WERI-Rb-1 (cell line): ENCODE data around the gene SLC22A23.

ENCODE experiments used
- DNase-seq: peaks from one replicate; pipeline ENCODE4 v3.0.0-alpha.2; 2020
- H3K27ac ChIP-seq: fragments of 250-450 bp; sonication (Bioruptor Pico); 2 replicates; pipeline ENCODE4 v1.5.1; 2020; ENCODE audit warnings: mild to moderate bottlenecking, moderate library complexity
- H3K27me3 ChIP-seq: fragments of 250-450 bp; sonication (Bioruptor Pico); 2 replicates; pipeline ENCODE4 v1.5.1; 2021; ENCODE audit warnings: mild to moderate bottlenecking, low read depth, moderate library complexity; ENCODE audit not compliant: insufficient read depth, severe bottlenecking
- H3K36me3 ChIP-seq: fragments of 250-450 bp; sonication (Bioruptor Pico); 2 replicates; pipeline ENCODE4 v1.5.1; 2020; ENCODE audit warnings: mild to moderate bottlenecking, moderate library complexity
- H3K4me3 ChIP-seq: 2 replicates; pipeline ENCODE4 v1.5.1; 2011; ENCODE audit warnings: low read depth, mild to moderate bottlenecking, control low read depth, low read length
- H3K9me3 ChIP-seq: fragments of 250-450 bp; sonication (Bioruptor Pico); 2 replicates; pipeline ENCODE4 v1.5.1; 2021; ENCODE audit warnings: mild to moderate bottlenecking, moderate library complexity; ENCODE audit not compliant: severe bottlenecking
- CTCF ChIP-seq: IDR thresholded peaks from 2 replicates; pipeline ENCODE4 v1.5.1; 2011; ENCODE audit warnings: low read depth, mild to moderate bottlenecking, control low read depth, inconsistent platforms, low read length

Gene SLC22A23

GRCh38 chr6:3296078-3296477, 160.8 kb downstream of the SLC22A23 start:
- Histone ChIP-seq H3K27ac (peak overlapping the region; percentile 97), H3K9me3 (no peaks in the 10 kb centered on the region), H3K4me3 (peak overlapping the region; percentile 6), H3K27me3 (no peaks in the 10 kb centered on the region), H3K36me3 (peaks cover 18% of the 10 kb centered on the region)
- DNase-seq, result peak; percentile 94
- TF ChIP-seq CTCF, result peak; percentile 25; the same call in 1 of the 2 replicates

- peaks cover 26% of the 10 kb centered on the region for H3K36me3 ChIP-seq
- peak; percentile 87 for TF ChIP-seq CTCF
- no peaks in the 10 kb centered on the region for H3K27me3 ChIP-seq
- no peaks in the 10 kb centered on the region for H3K9me3 ChIP-seq
- peak overlapping the region; percentile 97 for H3K27ac ChIP-seq
- peak; percentile 99 for DNase-seq
- H3K4me3 ChIP-seq, result 0 out of 2 replicates have a peak overlapping the region, but pooled peaks have one; percentile 2
These were observed 161.7 kb downstream of the SLC22A23 start for GRCh38 chr6:3294921-3295871.

GRCh38 chr6:3294396-3294795, 162.5 kb downstream of the SLC22A23 start:
- H3K27ac ChIP-seq, result peak overlapping the region; percentile 97
- H3K36me3 ChIP-seq, result peaks cover 30% of the 10 kb centered on the region
- H3K4me3 ChIP-seq, result no peak overlapping the region
- H3K27me3 ChIP-seq, result no peaks in the 10 kb centered on the region
- H3K9me3 ChIP-seq, result no peaks in the 10 kb centered on the region
- no peak for DNase-seq
- no peak for TF ChIP-seq CTCF

- Histone ChIP-seq H3K36me3 (peaks cover 38% of the 10 kb centered on the region), H3K27ac (peak overlapping the region; percentile 97), H3K9me3 (no peaks in the 10 kb centered on the region), H3K4me3 (no peak overlapping the region), H3K27me3 (no peaks in the 10 kb centered on the region)
- no peak for TF ChIP-seq CTCF
- peak; percentile 46 for DNase-seq
These were observed 163.3 kb downstream of the SLC22A23 start for GRCh38 chr6:3293271-3294155.

GRCh38 chr6:3292431-3293197, 164.2 kb downstream of the SLC22A23 start:
- H3K9me3 ChIP-seq, result no peaks in the 10 kb centered on the region

More at GRCh38 chr6:3292431-3293197, 164.2 kb downstream of the SLC22A23 start:
- DNase-seq, result peak; percentile 61
- H3K27me3 ChIP-seq, result no peaks in the 10 kb centered on the region
- peaks cover 35% of the 10 kb centered on the region for H3K36me3 ChIP-seq
- peak overlapping the region; percentile 97 for H3K27ac ChIP-seq
- H3K4me3 ChIP-seq, result no peak overlapping the region
- TF ChIP-seq CTCF, result peak; percentile 26; the same call in 1 of the 2 replicates
